Renal pelvis (tissue), 4 donors: ENCODE data around the gene CLN6. TPM values are rescaled to one million over a fixed set of nuclear protein-coding genes. Genes with fewer than 3 reads are reported as not detected.
"Not testable (repeated sequence)": the region's sequence is repeated elsewhere in the genome, so short reads cannot be mapped to it uniquely, and the experiment has no call there.

Source experiments
- DNase-seq: peaks from one replicate; pipeline ENCODE4 v3.0.0-alpha.2; 2013
- polyA plus RNA-seq, 3 donors: library from polyadenylated mRNA; unstranded; fragments of 120-200 nt; gene quantifications; one replicate each; pipeline ENCODE4 v1.2.1, GENCODE V29; 2013; ENCODE audit not compliant: insufficient read length in 3 of 3

The CLN6 gene
- polyA plus RNA-seq, 3 donors: 38.9 to 51.6 (median 43.2) TPM

- DNase-seq: no peak
Measured at GRCh38 chr15:68195336-68196112, 34.0 kb downstream of the CLN6 start.

DNA sequence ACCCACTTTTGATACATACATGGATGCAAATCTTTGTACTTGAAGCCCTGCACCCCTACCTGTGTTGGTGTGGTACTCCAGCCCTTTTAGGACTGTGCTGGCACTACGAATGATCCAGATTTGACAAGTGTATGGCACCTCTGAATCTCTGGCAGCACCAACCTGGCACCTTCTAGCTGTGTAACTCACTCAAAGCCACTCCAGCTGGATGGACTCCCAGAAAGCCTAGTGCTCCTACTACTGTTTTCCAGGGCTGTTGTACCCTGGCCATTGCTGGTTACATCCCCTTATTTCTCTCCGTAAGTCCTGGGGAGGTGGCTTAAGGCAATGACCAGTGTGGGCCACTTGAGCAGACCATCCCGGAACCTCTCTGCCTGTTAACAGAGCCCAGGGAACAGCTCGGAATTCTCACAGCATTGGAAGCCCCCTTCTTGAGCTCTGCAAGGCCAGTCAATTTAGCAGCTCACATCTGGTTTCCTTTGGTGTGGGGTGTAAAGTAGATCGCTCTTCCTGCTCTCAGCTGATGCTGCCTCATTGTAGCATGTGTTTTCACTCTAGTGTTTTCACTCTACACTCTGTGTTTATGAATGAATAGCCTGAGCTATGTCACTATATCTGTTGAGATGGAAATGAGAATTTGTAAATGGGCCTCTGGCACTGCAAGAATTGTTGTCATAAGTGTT is 36.6 kb downstream of the CLN6 start:
- no peak for DNase-seq

GRCh38 chr15:68192117-68192516 is 37.4 kb downstream of the CLN6 start:
- DNase-seq: no peak

GRCh38 chr15:68191555-68191954 is 38.0 kb downstream of the CLN6 start:
- DNase-seq: no peak

DNA sequence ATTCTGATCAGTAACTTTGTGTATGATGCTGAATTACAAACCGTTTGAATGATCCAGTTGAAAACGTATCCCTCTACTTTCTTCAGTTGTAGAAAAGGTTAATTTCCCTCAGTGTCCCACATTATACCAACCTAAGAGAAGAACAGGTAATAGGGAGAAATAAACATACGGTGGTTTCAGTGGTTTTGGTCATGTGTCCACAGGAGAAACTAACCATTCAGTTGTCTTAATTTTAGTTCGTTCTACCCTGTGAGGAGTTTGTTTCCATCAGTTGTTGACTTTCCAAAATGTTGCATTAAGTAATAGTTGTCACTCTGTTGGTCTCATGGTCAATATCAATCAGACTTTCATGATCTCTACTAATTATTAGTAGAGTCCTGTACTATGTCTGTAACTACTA is 39.5 kb downstream of the CLN6 start:
- no peak for DNase-seq

GRCh38 chr15:68188647-68189046 is 40.9 kb downstream of the CLN6 start:
- no peak for DNase-seq

- no peak for DNase-seq
Measured at GRCh38 chr15:68187559-68187958, 42.0 kb downstream of the CLN6 start.

GRCh38 chr15:68186671-68187397 is 42.7 kb downstream of the CLN6 start:
- DNase-seq: no peak

GRCh38 chr15:68184616-68185480 is 44.7 kb downstream of the CLN6 start:
- DNase-seq: no peak

DNA sequence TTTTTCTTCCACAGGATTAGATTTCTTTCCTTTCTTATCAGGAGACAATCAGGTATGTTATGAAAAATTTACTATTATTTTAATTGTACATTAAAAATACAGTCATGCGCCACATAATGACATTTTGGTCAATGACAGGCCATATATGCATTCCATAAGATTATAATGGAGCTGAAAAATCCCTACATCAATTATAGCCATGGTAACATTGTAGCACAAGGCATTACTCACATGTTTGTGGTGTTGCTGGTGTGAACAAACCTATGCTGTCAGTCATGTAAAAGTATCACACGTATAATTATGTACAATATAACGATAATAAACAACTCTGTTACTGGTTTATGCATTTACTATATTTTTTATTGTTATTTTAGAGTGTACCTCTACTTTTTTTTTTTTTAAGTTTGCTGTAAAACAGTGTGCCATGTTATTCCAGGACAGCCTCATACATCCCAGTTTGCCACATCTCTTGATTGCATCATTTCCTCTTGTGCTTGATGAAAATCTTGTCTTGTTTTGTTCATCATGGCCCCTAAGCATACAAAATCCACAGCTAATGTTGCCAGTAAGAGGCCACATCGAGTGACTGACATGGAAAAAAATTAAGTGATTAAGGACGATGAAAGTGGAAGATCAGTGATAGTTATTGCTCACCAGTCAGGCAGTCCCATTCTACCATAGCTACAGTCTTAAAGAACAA is 45.8 kb downstream of the CLN6 start:
- no peak for DNase-seq

GRCh38 chr15:68177742-68178141 is 51.8 kb downstream of the CLN6 start:
- no peak for DNase-seq

DNA sequence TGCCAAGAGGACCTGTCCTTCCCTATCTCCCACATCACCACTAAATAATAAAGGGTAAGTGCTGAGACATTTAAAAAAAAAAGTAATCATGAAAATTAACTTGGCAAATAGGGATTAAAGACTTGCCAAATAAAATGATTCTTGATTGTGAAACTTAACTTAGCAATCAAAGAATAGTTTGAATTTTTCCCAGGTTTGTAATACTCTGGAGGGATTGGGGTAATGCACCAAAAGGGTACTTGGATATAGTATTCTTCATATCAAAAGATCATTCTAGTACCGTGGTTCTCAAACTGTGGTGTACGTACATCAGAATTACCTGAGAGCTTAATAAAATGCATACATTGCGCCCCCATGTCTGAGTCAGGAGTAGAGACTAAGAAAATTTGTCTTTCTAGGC is 52.9 kb downstream of the CLN6 start:
- DNase-seq: no peak

- DNase-seq: no peak
Measured at GRCh38 chr15:68175526-68175925, 54.0 kb downstream of the CLN6 start.

GRCh38 chr15:68173119-68173518 is 56.4 kb downstream of the CLN6 start:
- no peak for DNase-seq

DNA sequence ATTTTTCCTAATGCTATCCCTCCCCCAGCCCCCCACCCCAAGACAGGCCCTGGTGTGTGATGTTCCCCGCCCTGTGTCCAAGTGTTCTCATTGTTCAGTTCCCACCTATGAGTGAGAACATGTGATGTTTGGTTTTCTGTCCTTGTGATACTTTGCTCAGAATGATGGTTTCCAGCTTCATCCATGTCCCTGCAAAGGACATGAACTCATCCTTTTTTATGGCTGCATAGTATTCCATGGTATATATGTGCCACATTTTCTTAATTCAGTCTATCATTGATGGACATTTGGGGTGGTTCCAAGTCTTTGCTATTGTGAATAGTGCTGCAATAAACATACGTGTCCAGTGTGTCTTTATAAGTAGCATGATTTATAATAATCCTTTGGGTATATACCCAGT is 57.5 kb downstream of the CLN6 start:
- not testable (repeated sequence) for DNase-seq

- DNase-seq: no peak
Measured at GRCh38 chr15:68166847-68167246, 62.7 kb downstream of the CLN6 start.

GRCh38 chr15:68163191-68163590 is 66.3 kb downstream of the CLN6 start:
- DNase-seq: no peak

- no peak for DNase-seq
Measured at GRCh38 chr15:68158046-68158628, 71.4 kb downstream of the CLN6 start.

DNA sequence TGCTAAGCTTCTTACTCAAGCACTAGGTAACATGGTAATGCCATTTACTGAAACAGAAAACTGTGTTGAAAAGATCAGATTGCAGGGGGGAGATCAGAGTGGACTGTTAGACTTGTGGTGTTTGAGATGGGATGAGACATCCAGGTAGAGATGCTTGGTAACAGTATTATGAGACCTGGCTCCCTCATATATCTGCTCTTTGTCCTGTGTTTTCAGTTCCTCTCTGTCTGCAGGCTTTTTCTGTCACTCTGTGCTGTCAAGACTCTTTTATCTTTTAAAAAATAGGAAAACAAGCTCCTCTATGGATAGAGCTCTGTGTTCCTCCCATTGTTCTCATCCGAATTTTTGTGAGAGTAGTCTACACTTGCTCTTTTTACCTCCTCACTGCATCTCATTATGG is 72.5 kb downstream of the CLN6 start:
- no peak for DNase-seq
